GM18858 (cell line): ENCODE measurements around the gene DNM1.
A peak's percentile ranks its signal among the peaks of the same experiment; 100 is the strongest.
"Not testable (repeated sequence)": the region's sequence is repeated elsewhere in the genome, so short reads cannot be mapped to it uniquely, and the experiment has no call there.

Experiments
- ATAC-seq: cut with Tn5 transposase; IDR thresholded peaks from one replicate; pipeline ENCODE4 v1.9.1; 2021; ENCODE audit not compliant: unreplicated experiment

The DNM1 gene

DNA sequence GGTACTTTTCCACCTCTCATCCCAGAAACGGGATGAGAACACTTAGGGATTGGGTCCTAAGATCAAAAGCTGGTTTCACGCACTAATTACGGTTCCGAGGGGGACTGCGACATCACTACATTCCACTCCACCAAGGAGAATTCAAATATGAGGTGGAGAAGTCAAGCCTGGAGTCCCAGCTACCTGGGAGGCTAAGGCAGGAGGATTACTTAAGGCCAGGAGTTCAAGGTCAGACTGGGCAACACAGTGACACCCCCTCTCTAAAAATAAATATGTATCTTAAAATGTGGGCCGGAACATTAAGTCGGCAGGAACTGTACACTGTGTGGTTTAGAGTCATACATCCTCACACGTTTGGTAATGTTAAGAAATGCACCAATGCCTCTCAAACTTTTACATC lies 71.1 kb downstream of the DNM1 start:
- no peak for ATAC-seq

DNA sequence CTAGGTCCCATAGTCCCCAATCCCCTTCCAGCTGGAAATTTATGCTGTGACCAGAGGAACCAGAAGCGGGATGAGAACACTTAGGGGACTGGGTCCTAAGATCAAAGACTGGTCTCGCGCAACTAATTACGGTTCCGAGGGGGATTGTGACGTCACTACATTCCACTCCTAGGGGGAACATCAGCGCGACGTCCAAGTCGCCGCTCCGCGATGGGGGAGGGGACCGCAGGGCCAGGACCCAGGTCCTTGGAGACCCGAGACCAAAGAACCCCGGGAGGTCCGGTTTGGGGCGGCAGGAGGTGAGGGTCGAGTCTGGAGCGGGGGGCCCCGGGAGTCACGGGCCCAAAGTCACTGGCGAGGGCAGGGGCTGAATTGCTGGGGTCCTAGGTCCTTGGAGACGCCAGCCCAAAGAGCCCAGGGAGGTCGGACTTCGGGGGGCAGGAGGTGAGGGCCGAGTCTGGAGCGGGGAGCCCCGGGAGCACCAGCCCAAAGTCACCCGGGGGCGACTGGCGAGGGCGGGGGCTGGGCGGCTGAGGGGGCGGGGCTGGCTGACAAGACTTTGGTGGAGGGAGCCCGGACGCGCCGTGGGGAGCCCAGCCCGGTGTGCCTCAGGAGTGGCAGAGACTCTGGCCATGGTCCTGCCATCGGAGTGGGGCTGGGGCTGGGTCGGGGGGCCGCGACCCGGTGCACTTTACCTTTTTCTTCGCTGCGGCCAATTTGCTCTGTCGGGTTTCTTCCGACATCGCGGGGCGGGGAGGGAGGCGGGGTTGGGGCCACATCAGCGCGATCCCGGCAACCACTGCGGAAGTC lies 72.2 kb downstream of the DNM1 start, which contains the start of gene GOLGA2:
GOLGA2 (minus strand) TSS at position 810 of the 810 bp plus-strand sequence; CDS start at position 779, 31 bp downstream.
- ATAC-seq, result peak; percentile 21

DNA sequence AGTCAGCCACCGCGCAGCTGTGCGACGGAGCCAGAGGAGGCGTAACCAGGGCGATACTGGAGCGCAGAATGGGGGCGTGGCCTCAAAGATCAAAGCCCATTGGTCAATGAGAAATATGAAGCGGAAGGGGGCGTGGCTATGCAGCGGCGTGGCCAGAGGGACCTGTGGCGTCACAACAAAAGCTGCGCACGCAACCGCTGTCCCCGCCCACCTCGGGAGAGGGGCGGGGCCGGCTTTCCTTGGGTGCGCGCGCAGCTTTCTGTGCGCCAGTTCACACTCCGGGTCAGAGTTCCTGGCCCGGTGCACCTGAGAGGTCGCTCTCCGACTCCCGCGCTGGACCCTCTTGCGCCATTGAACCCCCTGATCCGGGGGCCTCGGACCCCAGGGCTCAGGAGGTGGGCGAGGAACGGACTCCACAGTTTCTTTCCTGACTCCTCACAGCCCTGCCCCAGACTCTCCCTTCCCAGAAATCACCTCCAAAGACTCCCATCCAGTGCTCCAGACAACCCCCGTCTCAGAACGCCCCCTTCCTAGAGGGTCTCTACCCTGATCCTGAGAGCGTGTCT lies 72.9 kb downstream of the DNM1 start, which contains the start of gene SWI5:
SWI5 (plus strand) TSS at position 269 of the 566 bp plus-strand sequence.
- ATAC-seq, result peak; percentile 89

DNA sequence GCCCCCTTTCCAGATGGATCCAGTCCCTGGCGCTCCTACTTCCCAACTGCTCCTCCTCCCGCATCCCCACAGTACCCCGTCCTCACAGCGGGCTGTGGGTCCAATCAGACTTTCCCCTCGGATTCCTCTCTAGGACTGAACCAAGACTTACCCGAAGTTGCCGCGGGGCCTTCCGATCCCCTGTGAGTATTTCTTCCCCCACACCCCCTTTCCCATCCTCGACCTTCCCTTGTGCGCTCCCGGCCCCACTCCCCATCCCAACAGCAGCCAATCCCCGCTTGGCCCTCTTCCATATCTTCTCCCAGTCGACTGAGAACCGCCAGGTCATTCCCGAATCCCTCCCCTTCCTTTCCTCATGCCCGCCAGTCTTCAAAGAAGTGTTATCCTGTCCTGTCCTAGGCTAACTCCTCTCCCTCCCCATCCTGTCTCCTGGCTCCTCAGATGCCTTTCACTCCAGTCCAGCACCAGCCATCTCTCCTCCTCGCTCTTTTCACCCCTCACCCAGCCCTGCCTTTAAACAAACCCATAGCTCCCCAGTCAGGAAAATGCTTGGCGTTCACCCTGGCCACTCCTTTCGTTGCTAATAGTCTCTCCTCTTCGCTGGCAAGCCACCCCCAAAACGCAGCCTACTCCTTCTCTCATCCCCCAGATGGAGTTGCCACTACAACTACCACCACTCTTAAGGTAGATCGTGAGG lies 73.5 kb downstream of the DNM1 start:
- ATAC-seq, result no peak

DNA sequence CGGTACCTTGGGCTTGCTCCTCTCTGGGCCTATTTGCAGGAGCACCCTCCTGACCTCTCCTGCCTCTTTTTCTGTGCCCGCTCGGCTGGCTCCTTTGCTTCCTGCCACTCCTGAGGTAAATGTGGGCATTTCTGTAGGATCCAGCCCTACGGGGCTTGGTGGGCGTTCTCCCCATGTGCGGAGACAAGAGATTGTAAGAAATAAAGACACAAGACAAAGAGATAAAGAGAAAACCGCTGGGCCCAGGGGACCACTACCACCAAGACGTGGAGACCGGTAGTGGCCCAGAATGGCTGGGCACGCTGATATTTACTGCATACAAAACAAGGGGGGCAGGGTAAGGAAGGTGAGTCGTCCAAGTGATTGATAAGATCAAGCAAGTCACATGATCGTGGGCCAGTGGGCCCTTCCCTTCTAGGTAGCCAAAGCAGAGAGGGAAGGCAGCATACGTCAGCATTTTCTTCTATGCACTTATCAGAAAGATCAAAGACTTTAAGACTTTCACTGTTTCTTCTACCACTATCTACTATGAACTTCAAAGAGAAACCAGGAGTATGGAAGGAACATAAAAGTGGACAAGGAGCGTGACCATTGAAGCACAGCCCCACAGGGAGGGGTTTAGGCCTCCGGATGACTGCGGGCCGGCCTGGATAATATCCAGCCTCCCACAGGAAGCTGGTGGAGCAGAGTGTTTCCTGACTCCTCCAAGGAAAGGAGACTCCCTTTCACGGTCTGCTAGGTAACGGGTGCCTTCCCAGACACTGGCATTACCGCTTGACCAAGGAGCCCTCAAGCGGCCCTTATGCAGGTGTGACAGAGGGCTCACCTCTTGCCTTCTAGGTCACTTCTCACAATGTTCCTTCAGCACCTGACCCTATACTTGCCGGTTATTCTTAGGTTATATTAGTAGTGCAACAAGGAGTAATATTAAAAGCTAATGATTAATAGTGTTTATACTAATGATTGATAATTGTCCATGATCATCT lies 76.2 kb downstream of the DNM1 start:
- not testable (repeated sequence) for ATAC-seq

DNA sequence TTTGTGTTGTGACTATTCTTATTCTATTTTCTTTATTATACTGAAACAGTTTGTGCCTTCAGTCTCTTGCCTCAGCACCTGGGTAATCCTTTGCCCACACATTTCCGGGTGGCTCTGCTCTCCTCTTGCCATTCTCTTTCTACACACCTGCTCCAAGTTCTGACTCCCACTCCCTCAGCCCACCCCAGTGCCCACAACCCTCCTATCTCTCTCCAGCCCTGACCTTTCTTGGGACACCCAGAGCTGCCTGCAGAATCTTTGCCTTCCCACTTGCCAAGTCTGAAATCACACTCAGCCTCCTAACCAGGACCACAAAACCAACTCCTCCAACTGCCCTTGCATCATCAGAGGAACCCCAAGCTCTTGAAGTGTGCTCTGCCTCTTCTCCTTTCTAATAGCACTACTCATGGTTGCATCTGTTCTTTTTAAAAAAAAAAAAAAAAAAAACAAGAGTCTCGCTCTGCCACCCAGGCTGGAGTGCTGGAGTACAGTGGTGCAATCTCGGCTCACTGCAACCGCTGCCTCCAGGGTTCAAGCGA lies 77.0 kb downstream of the DNM1 start:
- no peak for ATAC-seq

DNA sequence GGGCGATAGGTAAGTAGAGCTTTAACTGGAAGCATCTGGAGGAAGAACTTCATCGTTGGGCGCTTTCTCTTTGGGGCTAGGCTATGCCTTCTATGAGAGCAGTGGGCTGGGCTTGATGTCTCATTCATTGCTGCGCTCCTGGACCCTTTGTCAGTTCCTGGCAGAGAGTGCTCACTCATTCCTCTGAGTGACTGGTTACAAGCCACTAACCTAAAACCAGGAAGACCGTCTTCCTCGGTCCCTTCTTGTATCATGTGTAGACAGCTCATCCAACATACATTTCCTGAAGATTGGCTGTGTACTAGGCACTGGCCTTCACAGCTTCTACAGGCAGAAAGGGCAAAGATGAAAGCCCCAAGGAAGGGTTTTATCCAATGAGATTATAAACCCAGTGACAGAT lies 79.3 kb downstream of the DNM1 start:
- ATAC-seq, result no peak

DNA sequence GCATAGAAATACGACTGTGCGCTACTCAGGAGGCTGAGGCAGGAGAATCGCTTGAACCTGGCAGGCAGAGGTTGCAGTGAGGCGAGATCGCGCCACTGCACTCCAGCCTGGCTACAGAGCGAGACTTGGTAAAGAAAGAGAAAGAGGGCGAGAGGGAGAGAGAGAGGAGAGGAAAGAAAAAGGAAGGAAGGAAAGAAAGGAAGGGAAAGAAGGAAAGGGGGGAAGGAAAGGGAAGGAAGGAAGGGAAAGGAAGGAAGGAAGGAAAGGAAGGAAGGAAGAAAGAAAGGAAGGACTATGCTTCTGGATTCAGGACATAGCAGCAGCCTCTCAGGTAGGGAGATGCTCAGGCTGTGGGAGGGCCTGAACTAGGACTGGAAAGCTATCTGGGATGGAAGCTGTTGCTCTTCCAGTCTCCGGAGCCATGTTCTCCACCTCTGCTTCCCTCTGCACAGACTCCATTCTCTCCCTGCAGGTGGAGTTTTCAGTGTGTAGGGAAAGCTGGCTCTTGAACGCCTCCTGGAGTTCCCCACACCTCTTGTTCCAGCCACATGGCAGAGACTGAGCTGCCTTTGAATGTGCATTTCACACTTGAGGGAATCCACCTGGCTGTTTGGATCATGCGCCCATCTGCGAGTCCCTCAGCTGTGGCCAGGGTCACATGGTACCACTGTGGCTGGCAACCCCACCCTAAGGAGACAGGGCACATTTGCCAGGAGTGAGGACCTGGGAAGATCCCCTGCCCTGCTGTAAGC lies 82.0 kb downstream of the DNM1 start:
- ATAC-seq, result no peak

DNA sequence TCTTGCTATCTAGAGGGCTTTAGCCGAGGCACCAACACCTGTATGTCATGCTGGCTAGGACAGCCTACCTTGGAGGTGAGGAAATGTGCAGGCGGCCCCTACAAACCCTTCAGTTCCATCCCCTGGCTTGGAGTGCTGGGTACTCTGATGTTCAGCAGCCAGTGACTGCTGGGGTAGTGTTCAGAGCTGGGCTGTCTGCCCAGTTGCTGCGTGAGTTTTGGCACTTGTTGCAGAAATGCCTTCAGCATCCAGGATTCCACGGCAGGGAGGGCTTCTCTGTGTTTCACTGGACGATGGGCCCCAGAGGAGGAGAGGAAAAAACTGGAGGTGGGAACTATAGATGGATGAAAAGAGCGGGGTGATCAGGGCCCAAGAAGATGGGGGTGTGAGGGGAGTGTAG lies 83.3 kb downstream of the DNM1 start:
- no peak for ATAC-seq

DNA sequence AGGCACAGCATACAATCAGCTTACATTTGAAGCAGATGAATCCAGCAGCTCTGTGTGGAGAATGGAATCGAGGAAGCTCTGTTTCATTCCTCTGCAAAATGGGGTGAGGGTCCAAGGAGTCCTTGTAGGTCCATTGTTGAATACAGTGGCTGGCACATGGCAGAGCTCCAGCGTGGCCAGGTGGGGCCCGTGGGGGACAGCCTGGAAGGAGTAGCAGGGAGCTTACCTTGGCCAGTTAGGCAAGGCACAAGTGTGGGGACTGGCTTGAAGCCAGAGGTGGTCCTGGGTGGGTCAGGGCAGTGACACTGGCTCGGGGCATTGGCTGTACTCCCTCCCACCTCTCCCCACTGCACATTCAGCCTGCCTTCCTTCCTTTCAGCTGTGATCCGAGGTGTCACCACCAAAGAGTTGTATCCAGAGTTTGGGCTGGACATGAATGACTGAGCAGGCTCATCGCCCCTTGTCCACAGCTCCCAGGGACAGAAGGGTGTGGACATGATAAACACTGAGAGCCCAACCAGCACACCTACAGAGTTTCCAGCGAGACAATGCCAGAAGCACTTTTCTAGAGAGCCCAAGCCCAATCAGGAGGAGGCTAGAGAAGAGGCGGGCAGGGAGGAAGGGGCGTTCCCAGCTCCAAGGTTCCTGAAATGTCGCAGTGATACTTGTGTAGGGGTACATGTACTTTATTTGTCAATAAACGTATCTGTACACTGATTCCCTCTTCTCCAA lies 85.3 kb downstream of the DNM1 start:
- no peak for ATAC-seq

DNA sequence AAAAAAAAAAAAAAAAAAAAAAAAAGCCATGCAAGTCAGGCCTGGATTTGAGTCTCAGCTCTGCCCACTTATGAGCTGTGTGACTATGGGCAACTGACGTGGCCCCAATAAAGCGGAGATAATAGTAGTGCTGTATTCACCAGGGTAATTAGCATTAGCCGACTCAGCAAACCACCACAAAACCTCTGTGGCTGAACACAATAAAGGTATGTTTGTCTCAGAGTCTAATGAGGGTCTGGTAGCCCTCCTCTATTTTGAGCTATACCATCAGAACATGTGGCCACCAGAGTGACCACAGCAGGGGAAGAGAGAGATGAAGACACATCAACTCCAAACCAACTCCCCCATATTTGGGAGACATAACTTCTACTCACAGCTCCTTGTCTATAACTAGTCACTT lies 88.8 kb downstream of the DNM1 start:
- no peak for ATAC-seq

DNA sequence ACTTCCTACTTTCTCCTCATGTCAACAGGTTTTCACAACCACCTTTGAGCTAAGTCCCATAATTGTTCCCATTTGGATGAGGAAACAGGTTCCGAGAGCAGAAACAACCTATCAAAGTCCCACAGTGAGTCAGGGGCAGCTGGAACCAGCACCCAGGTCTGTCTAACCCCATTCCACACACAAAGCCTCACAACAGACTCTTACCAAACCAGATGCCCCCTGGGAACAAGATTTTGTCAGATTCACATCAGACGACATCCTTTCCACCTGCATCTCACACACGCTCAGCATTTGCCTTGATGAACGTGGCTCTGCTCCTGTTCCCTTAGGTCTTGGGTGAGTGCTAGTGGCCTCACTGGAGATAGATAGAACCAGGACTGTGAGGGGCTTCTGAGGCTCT lies 89.9 kb downstream of the DNM1 start:
- no peak for ATAC-seq

DNA sequence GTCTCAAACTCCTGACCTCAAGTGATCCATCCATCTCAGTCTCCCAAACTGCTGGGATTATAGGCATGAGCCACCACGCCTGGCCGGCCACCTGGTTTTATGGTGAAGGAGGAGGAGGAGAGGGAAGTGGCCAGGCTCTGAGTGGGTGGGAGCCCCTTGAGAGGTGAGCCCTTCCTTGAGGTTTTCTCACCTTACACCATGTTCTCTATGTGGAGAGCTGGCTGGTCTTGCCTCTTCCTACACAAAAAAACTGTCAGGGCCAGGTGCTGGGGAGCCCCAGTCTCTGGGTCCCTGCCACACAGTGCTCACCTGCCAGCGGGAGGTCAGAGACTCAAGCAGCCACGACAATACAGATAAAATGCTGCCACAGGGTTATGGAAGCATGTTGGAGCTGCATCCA lies 91.0 kb downstream of the DNM1 start:
- ATAC-seq, result no peak

DNA sequence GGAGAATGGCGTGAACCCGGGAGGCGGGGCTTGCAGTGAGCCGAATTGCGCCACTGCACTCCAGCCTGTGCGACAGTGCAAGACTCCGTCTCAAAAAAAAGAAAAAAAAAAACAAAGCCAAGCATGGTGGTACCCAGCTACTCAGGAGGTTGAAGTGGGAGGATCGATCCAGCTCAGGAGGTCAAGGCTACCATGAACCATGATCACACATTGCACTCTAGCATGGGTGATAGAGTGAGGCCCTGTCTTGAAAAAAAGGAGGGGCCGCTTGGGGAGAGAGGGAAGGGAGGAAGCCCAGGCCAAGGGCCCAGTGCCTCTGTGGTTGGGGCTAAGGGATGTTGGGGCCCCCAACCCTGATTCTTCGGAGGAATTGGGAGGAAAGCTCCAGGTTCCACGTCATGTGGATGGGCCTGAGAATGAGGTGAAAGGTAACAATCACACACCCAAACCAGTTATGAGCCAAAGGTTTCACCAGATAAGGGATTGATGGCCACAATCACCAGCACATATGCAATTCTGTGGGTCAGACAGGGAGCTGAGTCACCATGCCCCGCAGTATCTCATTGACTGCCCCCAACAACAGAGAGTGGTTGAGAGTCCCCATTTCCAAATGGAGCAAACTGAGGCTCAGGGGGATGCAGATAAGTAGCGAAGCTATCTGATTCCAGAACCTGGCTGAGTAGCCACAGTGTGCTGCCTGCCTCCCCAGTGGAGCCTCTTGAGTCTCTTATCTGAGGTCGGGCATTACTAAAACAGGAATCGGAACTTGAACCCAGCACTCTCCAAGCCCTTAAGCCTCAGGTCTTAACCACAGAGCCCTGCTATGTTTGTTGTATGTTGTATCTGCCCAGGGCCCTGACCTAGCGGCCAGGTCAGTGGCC lies 93.4 kb downstream of the DNM1 start:
- ATAC-seq, result no peak

DNA sequence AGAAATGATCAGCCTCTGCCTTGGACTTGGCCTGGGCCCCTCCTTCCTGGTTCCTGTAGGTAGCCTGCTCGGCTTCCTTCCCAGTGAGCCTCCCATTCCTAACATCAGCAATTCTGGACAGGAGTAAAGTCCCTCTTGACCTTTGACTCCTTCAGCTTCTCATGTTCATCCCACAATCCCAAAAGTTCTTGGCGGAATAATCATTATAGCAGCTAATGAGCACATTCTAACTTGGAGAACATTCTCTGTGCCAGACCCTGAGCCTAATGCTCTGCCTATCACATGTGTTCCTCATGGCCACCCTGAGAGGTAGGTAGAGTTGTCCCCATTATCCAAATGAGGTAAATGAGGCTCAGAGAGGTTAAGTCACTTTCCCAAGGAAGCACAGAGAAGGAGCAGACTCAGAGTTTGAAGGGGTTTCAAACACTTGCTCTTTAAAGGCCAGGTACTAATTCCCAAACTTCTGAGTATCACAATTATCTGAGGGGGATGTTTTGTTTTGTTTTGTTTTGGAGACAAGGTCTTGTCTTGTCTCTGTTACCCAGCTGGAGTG lies 94.1 kb downstream of the DNM1 start:
- no peak for ATAC-seq

DNA sequence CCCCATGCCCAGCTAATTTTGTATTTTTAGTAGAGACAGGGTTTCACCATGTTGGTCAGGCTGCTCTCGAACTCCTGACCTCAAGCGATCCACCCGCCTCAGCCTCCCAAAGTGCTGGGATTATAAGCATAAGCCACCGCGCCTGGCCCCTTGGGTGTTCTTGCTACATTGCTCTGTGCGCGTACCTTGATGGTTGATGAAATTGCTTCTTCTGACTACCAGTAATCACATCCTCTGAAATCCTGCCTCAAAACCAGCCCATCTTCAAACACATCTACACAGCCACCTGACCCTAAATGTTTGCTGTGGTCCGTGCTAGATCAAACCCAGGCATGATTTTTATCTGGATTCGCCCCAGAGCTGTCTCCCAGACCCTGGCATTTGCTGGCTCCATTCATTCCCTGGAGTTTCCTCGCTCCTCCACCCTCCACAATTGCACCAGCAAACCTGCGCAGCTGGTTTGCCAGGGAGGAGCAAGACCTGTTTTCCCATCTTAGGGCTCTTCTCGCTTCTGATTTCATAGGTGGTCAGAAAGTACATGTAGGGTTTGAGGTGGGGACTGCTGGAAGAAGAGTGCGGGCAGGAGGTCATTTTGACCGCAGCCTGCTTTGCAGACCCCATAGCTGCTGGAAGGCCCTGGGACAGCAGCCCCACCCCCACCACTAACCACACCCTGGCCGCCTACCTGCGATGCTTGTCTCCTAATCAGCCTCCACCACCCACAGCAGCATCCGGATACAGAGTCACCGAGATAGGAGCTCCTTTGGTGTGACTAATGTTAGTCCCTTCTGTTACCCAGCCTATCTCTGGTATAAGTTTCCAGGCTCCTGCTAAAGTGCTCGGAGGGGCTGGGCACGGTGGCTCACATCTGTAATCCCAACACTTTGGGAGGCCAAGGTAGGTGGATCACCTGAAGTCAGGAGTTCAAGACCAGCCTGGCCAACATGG lies 95.6 kb downstream of the DNM1 start:
- no peak for ATAC-seq
